Activated CD4-positive, alpha-beta T cell treated with anti-CD3 and anti-CD28 coated beads for 48 hours (primary cell): ENCODE data around the gene TFEC.
"Not testable (repeated sequence)": the region's sequence is repeated elsewhere in the genome, so short reads cannot be mapped to it uniquely, and the experiment has no call there.

Source experiments
- DNase-seq: peaks from one replicate; pipeline ENCODE4 v3.0.0-alpha.2; 2020

The TFEC gene

DNA sequence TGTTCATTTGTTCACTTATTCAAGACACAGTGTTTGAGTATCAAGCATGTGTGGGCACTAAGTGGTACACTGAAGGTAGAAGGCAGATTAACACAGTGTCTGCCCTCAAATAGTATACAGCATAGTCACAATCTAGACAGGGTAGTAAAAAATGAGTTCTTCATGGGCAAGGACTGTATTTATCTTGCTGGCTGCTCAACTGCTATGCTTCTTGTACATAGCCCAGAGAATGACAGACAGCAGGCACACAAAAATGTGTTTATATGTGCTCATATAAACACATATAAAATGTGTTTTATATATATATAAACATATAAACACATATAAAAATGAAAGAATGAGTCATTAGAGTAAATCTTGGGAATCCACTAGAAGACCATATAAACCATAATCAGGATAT lies 43.1 kb downstream of the TFEC start:
- DNase-seq, result no peak

DNA sequence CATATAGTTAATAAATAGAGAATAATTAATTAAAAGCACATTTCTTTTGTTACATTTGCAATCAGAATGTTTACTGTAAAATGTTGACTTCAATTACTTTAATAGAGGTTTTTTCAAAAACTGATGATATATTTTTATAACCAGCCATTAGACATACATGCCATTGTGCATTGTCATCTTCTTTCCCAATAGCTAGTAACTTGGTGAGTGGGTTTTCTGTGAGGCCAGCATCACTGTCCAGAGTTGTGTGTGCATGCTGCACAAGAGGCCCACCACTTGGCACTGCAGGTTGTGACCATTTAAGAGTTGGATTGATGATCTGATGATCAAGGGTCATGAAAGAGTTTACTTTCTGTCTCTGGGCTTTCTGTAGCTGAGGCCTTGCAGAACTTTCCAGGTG lies 46.5 kb downstream of the TFEC start:
- DNase-seq, result no peak

DNA sequence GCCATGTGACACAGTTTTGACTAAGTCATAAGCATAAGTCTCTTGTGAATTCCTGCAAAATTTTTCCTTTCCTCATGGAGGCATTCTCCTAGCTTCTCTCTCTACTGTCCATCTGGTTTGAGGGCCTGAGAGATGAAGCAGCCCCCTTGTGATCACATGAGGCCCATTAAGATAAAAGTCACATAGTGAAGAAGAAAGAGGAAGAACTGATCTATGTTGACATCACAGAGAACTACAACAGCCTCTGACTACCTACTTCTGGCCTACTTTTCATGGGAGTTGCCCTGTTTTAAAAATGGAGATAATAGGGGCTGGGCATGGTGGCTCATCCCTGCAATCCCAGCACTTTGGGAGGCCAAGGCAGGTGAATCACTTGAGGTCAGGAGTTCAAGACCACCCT lies 50.4 kb downstream of the TFEC start:
- DNase-seq, result no peak

DNA sequence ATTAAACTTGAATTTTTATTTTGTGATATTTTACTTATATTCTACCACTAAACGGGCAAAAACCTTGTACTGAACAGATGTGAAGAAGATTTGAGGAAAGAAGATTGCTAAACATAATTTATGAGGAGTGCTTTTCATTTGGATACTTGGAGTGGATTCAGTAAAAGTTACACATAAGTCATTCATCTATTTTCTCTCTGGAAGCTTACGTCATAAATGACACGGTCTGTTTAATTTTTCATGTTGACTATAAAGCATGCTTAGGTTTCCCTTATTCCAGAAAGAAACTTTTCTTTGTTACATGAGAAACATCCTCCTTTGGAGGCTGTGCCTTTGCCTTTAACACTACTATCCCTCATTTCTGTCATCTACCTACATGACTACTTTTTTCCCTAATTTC lies 53.9 kb downstream of the TFEC start:
- no peak for DNase-seq

DNA sequence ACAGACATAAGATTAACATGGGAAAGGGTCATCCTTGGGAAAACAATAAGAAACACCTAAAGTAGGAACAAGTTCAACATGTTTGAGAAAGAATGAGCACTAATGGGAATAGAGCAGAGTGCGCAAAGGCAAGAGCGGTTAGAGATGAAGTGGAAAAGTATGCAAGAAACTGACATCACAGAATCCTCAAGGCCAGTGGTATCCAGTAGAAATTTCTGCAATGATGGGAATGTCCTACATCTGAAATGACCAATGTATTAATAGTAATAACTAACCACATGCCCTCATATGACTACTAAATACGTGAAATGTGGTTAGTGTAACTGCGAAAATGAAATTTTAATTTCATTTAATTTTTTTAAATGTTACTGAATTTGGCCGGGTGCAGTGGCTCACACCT lies 54.8 kb downstream of the TFEC start:
- DNase-seq, result no peak

DNA sequence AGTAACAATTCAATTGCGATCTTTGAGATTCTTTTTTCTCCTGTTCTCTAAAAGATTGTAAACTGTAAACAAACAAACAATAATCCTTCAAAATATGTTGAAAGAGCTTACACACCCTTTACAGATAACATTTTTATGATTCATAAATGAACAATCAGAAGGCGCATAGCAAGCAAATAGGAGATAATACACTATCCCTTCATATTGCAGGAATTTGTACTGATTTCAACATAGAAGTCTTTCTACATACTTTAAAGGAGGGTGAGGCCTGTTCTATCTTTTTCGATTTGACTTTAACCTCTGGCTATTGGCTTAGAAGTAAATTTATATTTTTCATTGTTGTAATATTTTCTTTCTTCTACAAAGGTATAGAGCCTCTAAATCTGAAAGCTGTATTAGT lies 57.2 kb downstream of the TFEC start:
- no peak for DNase-seq

DNA sequence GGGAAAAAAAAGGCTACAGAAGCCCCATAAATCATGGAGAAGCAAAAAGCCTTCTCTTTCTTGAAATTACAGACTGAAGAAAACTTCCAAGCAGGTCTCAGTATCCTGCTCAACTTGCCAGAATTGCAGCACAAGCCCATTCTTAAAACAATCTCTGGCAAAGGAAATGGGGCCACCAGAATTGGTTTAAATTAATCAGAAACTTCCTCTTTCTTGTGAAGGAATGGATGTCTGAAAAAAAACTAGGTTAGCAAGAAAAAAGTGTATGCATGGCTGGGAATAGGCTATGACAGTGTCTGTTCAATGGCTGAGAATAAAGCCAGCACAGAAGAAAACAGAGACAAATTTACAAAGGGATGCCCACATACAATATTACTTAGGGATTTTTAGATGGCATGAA lies 59.1 kb downstream of the TFEC start:
- DNase-seq, result no peak

DNA sequence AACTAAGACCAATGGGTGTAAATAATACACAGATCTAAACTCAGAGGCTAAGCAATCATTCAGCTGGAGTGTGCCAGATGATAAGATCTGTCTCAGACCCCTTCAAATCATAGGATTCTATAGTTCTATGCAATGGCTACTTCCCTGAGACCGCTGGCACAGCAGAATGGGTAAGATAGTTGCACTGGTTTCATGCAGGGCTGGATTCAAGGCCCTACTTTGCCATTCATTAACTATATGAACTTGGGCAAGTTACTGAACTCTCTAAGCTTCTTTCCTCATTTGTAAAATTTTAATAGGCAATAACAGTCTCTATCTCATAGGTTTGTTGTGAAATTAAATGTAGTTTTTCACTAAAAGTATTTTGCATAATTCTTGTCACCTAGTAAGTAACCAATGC lies 62.0 kb downstream of the TFEC start:
- no peak for DNase-seq

DNA sequence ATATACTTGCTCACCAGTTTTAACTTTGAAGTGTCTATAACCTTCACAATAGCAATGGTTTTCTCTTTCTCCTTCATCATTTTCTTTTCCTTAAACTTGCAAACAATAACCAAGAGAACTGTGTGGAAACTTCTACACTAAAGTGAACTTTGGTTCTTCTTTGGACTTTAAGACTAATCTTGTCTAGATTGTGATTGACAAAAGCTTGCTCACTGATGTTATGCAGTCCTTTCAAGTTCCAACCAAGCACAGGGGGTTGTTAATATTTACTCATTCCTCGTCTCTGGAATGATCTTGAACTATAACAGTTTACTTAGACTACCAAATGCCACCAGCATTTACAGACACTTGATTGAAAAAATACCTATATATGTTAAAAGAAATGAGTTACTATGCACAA lies 62.4 kb downstream of the TFEC start:
- no peak for DNase-seq

DNA sequence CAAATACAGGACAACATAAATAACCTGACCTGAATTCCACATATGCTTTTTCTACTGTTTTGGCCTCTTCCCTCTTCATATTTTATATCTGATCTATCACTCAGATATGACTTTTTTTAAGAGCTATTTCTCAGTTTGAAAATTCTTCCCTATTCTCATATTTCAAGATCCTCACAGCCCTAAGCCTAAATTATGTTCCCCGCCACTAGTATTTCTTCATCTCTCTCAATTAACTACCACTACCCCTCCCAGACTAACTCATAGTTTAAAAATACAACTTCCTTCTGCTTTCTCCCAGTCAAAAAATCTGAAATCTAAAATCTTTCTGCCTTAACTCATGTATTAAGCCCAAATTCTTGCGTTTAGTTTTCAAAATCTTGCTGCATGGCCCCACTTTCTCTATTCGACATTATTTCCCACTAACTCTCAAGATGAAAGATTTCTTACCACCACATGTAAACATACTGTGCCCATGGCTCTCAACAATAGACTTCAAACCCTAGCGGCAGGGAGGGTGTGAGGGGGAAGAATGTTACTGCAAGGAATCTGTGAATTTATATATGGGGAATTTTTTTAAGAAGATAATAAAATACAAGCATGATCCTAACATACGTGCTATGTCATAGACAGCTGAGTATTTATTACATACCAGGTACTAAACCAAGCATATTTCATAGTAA lies 64.6 kb downstream of the TFEC start:
- no peak for DNase-seq

DNA sequence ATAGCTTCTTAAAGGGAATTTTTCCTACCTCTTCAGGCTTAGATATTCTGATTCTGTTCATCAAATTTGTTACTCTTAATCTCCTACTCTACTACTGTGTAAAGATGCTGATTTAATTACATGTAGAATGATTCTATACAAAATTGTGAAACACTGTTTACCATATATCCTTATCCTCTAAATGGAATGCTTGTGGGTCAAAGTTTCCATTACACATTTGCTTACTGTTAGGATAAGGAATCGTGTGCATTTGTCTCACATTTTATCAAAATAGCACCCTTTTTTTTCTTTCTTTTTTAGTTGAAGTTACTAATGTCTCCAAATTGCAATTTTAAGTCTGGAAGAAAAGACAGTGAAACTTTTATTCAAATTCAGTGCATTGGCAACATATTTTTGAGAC lies 65.3 kb downstream of the TFEC start:
- DNase-seq, result no peak

DNA sequence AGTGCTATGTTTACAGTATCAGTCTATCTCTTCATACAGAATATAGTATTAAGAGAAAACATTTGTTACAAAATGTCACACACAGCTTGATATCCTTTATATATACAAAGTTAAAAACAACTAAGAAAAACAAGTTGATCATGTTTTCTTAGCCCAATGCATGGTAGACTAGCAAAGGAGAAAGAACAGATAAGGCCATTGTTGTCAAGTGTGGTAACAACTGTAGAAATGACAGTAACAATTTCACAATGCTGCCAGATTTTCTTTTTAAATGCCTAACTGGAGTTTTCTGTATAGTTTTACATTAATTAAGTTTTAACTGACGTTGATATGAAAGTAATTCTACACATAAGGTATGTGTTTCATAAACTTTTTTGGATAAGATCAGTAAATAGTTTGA lies 65.8 kb downstream of the TFEC start:
- DNase-seq, result no peak

DNA sequence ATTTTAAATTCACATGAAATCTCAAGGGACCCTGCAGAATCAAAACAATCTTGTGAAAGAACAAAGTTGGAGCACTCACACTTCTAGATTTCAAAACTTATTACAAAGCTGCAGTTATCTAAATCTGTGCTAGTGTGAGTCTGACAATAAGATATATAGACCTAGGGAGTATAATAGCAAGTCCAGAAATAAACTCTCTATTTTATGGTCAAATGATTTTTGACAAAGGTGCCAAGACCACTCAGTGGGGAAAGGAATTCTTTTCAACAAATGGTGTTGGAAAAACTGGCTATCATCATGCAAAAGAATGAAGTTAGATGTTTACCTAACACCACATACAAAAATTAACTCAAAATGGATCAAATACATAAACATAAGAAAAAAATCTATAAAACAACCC lies 68.2 kb downstream of the TFEC start:
- no peak for DNase-seq

DNA sequence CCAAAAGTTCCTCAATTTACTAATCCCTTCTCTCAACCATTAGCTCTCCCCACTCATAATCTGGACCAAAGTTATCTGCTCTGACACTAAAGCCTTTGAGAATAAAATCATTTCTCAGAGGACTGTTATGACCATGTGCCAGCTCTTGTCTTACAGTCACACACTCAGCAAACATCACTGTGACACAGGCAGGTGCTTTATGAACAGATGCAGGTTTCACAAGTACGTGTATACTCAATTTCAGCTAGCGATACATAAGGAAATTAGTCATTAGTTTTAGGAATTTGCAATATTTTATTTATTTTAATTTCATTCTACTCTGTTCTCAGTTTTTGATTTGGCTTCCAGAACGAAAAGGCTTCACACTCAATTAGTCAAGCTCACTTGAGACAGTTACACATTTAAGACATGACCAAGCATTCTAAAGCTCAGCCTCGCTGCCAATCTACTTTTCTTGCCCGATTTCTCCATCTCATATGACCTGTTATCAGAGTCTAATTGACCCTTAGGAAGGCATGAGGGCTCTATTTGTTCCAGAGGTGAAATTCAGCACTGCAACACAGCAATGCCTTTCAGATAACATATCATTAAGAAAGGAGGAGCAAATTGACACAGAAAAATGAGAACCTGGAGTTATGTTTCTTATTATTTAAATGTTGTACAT lies 76.8 kb downstream of the TFEC start:
- DNase-seq, result no peak

DNA sequence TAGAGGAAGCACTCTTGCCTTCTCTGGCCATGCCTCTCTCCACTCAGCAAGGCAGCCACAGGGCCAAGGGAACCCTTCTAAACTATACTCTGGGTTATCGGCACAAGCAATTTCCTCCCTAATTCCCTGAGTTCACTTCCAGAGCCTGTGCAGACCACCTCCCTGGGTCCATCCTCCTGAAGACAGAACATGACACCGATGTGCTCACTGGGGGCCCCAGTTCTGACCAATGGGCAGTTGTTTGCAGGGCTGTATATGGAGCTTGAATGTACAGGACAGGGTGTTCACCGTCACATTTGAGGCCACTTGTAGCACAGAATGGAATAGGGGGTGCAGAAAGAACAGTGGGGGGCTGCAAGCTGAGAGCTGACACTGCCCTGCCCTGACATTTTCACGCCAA lies 77.7 kb downstream of the TFEC start:
- no peak for DNase-seq

DNA sequence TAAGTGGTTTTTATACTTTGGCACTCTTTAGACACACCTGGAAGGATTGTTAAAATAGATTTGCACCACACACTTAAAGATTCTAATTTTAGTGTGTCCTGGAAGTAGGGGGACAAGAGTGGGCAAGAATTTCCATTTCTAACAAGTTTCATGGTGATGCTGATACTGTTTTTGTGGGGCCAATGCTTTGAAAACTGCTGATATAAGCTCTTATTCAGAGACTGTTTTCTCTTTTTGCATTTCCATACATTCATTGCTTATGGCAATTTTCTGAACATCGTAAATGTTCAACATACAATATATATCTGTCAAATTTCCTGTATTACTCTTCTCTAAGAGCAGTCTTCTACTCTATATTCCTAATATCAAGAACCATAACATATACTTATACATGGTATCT lies 79.0 kb downstream of the TFEC start:
- no peak for DNase-seq

DNA sequence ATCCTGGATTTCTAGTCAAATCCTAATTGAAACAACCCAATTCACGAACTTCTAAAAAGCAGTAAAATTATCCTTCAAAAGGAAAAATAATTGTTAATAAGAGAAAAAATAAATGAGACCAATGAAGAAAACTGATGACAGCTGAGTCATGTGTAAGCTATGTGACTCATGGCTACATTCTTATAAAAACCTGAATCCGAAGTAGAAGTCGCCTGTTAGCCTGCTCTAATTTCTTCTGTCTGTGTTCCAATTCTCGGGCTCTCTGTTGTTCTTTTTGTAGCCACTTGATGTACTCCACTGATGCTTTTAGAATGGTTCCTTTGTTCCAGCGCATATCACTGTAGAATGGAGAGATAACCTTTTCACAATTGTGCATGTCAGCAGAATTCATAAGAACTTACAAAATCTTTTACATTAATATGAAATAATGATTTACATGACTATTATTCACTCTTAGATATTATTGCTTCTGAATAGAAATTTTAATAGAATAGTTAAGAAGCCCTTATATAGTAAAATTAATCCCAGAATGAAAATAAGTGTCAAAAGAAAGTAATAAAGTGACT lies 88.8 kb downstream of the TFEC start:
- no peak for DNase-seq

DNA sequence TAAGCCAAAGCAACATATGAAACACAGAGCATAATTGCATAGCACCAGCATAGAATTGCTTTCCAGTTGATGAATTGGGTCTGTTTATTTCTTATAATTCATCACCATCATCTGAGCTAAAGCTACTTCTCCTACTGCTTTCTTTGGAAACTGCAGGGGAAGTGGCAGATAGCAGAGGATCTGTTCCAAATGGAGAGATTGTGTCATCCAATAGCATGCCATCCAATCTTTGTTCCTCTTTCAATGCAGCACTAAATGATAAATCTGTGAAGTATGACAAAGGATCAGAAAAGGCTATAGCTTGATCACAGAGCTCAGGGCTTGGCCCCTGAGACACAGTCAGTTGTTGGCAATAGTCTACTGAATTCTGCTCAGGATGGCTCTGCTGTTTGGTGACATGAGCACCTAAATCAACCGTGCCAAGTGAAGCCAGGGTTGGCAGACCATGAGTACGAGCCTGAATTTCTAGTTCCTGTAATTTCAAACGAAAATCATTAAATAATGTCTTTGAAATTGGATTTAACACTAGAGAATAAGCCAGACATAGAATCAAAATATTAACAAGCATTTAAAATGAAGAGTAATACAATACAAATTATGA lies 90.0 kb downstream of the TFEC start:
- DNase-seq, result no peak

DNA sequence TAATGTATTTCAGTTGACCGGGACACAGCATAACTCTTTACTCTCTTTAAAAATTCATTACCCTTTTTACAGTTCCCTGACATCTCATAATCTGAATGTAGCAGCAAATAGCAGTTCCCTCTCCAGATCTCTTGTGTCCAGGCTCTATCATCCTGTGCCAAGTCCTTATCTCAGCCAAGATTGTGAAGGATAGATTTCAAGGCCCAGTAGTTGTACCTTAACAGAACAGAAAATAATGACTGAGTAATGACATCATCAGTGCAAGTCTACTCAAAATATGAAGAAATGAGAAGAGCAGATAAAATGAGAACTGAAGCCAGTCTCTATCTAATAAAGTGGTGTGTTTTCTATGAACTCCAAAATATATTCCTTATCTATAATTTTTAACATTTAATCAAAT lies 92.6 kb downstream of the TFEC start:
- DNase-seq, result no peak

DNA sequence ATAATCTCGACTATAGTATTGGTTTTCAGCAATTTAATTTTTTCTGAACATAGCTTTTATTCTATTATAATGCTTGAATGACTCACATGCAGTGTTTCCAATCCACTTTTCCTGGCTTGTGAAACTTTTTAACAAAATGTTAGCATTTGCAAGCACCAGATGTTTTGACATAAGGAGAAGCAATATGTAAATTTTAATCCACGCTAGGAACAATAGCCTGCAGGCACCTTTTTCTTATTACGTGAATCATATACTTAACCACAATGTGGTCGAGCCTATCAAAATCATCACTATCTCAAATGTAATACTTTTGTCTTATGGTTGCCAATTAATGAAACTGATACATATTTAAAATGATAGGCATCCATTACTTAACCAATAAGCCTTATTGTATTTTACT lies 97.1 kb downstream of the TFEC start:
- no peak for DNase-seq

DNA sequence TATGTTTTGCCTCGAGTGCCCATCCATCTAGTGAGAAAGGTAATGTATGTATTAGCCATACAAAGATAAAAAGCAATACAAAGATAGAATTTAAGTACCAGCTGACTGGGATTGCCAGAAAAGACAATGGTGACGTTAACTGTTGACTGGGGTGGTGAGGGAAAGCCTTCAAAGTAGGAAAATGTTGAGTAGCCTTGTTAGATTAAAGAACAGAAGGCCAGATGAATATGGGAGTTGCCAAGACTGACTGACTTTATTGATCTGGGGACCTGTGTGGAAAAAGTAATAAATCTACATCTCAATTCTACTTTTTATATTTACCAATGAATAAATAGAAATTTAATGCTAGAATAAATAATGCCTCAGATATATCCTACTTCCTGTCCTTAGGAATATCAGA lies 97.7 kb downstream of the TFEC start:
- DNase-seq, result no peak

DNA sequence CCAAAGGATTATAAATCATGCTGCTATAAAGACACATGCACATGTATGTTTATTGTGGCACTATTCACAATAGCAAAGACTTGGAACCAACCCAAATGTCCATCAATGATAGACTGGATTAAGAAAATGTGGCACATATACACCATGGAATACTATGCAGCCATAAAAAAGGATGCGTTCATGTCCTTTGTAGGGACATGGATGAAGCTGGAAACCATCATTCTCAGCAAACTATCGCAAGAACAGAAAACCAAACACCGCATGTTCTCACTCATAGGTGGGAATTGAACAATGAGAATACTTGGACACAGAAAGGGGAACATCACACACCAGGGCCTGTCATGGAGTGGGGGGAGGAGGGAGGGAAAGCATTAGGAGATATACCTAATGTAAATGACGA lies 100.4 kb downstream of the TFEC start:
- not testable (repeated sequence) for DNase-seq

DNA sequence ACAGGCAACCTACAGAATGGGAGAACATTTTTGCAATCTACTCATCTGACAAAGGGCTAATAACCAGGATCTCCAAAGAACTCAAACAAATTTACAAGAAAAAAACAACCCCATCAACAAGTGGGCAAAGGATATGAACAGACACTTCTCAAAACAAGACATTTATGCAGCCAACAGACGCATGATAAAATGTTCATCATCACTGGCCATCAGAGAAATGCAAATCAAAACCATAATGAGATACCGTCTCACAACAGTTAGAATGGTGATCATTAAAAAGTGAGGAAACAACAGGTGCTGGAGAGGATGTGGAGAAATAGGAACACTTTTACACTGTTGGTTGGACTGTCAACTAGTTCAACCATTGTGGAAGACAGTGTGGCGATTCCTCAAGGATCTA lies 100.8 kb downstream of the TFEC start:
- not testable (repeated sequence) for DNase-seq

DNA sequence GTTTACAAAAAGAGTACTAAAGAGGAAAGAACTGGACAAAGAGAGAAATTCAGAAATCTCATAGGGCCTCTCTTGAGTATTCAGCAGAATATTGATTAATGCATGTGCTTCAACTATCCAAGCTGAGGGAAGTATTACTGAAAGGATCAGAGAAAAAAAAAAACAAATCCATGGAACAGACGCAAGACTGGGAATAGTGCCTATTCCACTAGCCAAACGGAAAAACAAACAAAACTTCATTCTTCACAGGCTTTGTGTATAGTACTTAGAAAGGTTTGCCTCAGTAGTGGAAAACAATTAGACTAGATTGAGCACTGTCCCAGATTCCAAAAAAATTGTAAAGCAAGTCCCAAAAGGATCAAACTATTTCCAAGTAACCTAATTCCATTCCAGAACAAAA lies 106.2 kb downstream of the TFEC start:
- DNase-seq, result no peak

DNA sequence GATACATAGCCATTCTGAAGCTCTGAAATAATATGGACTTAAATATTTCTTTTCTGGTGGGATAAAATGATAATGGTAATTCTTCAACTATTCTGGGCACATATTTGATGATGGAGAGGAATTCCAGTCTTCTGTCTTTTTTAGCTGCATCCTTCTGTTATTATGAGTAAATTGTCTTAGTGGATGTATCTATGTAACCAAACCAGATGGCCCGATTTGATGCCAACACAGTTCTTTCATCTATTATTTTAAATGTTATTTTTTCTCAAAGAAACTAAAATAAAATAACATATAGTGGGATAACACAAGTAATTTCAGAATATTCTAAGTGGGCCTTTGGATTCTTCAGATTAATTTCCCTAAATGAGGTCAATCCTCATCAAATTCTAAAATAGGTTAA lies 110.2 kb downstream of the TFEC start:
- DNase-seq, result no peak
